ENCODE measurements around the gene PMP22. TPM values are rescaled to one million over a fixed set of nuclear protein-coding genes. Genes with fewer than 3 reads are reported as not detected.

PMP22 gene
- total and polyA plus RNA-seq, 2 of the 13 experiments (the other 11 are each of a cell fraction or from before 2014, with no cell fraction given): 5.7 to 6.2 TPM

- H3K4me1 ChIP-seq (ENCODE audit: insufficient read depth, low read length): peaks cover 54% of the 10 kb centered on the region
- H3K27ac ChIP-seq (ENCODE audit: extremely low read length, insufficient read depth, low read length): no peak overlapping the region
- no TSS peak for BruUV-seq (replicated peaks)
- peak overlapping the region; percentile 100 for H3K4me2 ChIP-seq (ENCODE audit: low read depth, low read length)
- H3K79me2 ChIP-seq (ENCODE audit: insufficient read depth, low read length): no peaks in the 10 kb centered on the region
- no peak overlapping the region for H3K9ac ChIP-seq (ENCODE audit: insufficient read depth, low read depth, low read length)
- peak; percentile 27 for DNase-seq (ENCODE audit: low spot score)
- intact Hi-C loops (cut with micrococcal nuclease; ENCODE audit: unreplicated experiment): loop anchor here (5.0 to 10.0 kb wide), 4 partner anchors 113 to 736 kb away; partner anchors contain the start of genes TTC19 and ZSWIM7
- POLR2A ChIA-PET: interaction anchor here (0.9 kb wide), 1 partner anchor 242 kb away, joined by 4 read pairs; no protein-coding TSS in a partner anchor
- WGBS (ENCODE audit: low lambda C conversion rate): 5% methylated on average over 23 of the region's 32 CpGs
- peaks cover 14 to 48% of the 10 kb centered on the region in 2 experiments for H3K27me3 ChIP-seq (ENCODE audit: control insufficient read depth in 1 of 2, insufficient read depth in 2 of 2, low read length in 2 of 2)
- no peaks in the 10 kb centered on the region for H3K36me3 ChIP-seq (replicated peaks in 1 of 2; ENCODE audit: control insufficient read depth in 1 of 2, insufficient read depth in 2 of 2, low read length in 2 of 2)
- no peak for FAIRE-seq
- in situ Hi-C loops (cut with HindIII; ENCODE audit: extremely low pct_ligation_motif_present, low pct_unique_long_range_greater_than_20kb): loop anchor here (5.0 kb wide), 1 partner anchor 241 kb away; no protein-coding TSS in a partner anchor
- H4K20me1 ChIP-seq (ENCODE audit: insufficient read depth, low read length): no peaks in the 10 kb centered on the region
- ATAC-seq: peak; percentile 84
- H2AFZ ChIP-seq (ENCODE audit: low read length): peak overlapping the region; percentile 74
- no peaks in the 10 kb centered on the region for H3K9me3 ChIP-seq (ENCODE audit: low read length)
- H3K4me3 ChIP-seq (replicated peaks in 1 of 3; ENCODE audit: insufficient read depth in 1 of 3, low read depth in 2 of 3, low read length in 3 of 3): peak overlapping the region; percentile 56 to 81 (median 60)
- CTCF ChIA-PET (ENCODE audit: low intra/inter-chr PET ratio, low total read pairs): interaction anchor here (2.4 to 2.5 kb wide), 2 partner anchors 185 to 241 kb away, joined by 7 to 28 read pairs; no protein-coding TSS in a partner anchor
- TF ChIP-seq ZNF572 (CRISPR knock-in tag; IDR thresholded peaks at IDR 0.05) (no peak), PHF21A (CRISPR knock-in tag; IDR thresholded peaks at IDR 0.05) (no peak), ZHX2 (IDR thresholded peaks at IDR 0.05; ENCODE audit: low read depth) (no peak), ZHX2 (CRISPR knock-in tag; IDR thresholded peaks at IDR 0.05; ENCODE audit: borderline replicate concordance) (no peak), HDAC1 (CRISPR knock-in tag; IDR thresholded peaks at IDR 0.05) (0 out of 2 replicates have a peak, but pooled peaks have one; percentile 28), DR1 (CRISPR knock-in tag; IDR thresholded peaks at IDR 0.05) (0 out of 2 replicates have a peak, but pooled peaks have one; percentile 5), ZNF513 (CRISPR knock-in tag; conservative IDR thresholded peaks at IDR 0.05) (no peak), HNRNPLL (IDR thresholded peaks at IDR 0.05; ENCODE audit: low read depth, low read length, poor library complexity, severe bottlenecking) (peak; percentile 89), ZFP91 (CRISPR knock-in tag; IDR thresholded peaks at IDR 0.05; ENCODE audit: borderline replicate concordance) (peak; percentile 7; the same call in 1 of the 2 replicates), MTF2 (CRISPR knock-in tag; IDR thresholded peaks at IDR 0.05; ENCODE audit: borderline replicate concordance) (0 out of 2 replicates have a peak, but pooled peaks have one; percentile 17), ZNF740 (CRISPR knock-in tag; IDR thresholded peaks at IDR 0.05) (no peak), ZNF205 (CRISPR knock-in tag; IDR thresholded peaks at IDR 0.05) (0 out of 2 replicates have a peak, but pooled peaks have one; percentile 1), NR2F6 (IDR thresholded peaks at IDR 0.05) (no peak), NR2F6 (CRISPR knock-in tag; IDR thresholded peaks at IDR 0.05) (0 out of 2 replicates have a peak, but pooled peaks have one; percentile 22), FOXK2 (IDR thresholded peaks at IDR 0.05) (no peak)
These were observed 3.8 kb downstream of the PMP22 start for GRCh38 chr17:15261258-15261801.

All from HepG2 (cell line).